ENCODE measurements around the gene TGFA.

TGFA gene

GRCh38 chr2:70556608-70557007 is 3.0 kb upstream of the TGFA start:
- H3K27me3 ChIP-seq (ENCODE audit: insufficient read depth, low read length, poor library complexity, severe bottlenecking): no peaks in the 10 kb centered on the region
- peaks cover 8% of the 10 kb centered on the region; the same call in 1 of the 2 replicates for H3F3A ChIP-seq (ENCODE audit: low read depth)
- no peaks in the 10 kb centered on the region for H3K9me3 ChIP-seq (ENCODE audit: insufficient read depth, low read depth, low read length)
- no peak overlapping the region for H3K9ac ChIP-seq (ENCODE audit: low read depth, low read length, poor library complexity, severe bottlenecking)
- no peaks in the 10 kb centered on the region for H3K36me3 ChIP-seq (ENCODE audit: insufficient read depth, low read length)
- 0 out of 2 replicates have a peak, but pooled peaks cover 6% of the 10 kb centered on the region for H3K79me2 ChIP-seq (ENCODE audit: insufficient read depth, low read length)
- no peak overlapping the region for H3K4me2 ChIP-seq (ENCODE audit: low read depth, low read length, poor library complexity, severe bottlenecking)
- TF ChIP-seq CTCF (conservative IDR thresholded peaks at IDR 0.05; ENCODE audit: low read length) (no peak), EZH2phosphoT487 (IDR thresholded peaks at IDR 0.05; ENCODE audit: borderline replicate concordance) (no peak)
- no peak overlapping the region for H3K4me3 ChIP-seq (ENCODE audit: low read length, poor library complexity, severe bottlenecking)
- no peaks in the 10 kb centered on the region for H4K20me1 ChIP-seq (ENCODE audit: insufficient read depth, low read length, poor library complexity, severe bottlenecking)
- no peak overlapping the region for H2AFZ ChIP-seq (ENCODE audit: low read length)
- peaks cover 43% of the 10 kb centered on the region for H3K4me1 ChIP-seq (ENCODE audit: insufficient read depth, low read length, poor library complexity, severe bottlenecking)
- H3K9me2 ChIP-seq (replicated peaks; ENCODE audit: low read depth, low read length): no peaks in the 10 kb centered on the region

DNA sequence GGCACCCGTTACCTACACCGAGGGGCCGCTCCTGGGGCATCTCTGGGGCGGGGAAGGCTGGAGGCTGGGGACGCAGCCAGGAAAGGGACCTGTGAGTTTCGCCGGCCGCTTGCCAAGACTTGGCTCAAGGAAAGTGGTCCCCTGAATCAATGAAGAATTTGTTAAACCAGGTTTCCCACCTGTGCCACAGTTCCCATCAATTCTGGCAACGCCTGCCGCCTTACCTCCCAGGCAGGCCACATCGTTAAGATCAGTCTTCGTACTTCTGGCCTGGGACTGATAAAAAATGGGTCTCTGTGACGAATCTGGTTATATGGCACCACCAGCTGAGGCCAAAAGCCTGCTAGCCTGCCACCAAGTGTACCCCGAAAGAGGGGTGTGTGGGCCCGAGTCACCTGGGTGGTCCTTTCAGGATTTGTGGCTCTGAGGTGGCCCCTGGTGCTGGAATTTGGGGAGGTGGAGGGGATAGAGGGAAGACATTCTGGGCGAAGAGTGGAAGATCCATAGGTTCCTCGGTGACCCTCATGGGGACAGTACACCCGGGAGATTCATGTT is 789 bp upstream of the TGFA start:
- peak overlapping the region; percentile 73 for H3K9ac ChIP-seq (ENCODE audit: low read depth, low read length, poor library complexity, severe bottlenecking)
- H3K4me3 ChIP-seq (ENCODE audit: low read length, poor library complexity, severe bottlenecking): peak overlapping the region; percentile 90

DNA sequence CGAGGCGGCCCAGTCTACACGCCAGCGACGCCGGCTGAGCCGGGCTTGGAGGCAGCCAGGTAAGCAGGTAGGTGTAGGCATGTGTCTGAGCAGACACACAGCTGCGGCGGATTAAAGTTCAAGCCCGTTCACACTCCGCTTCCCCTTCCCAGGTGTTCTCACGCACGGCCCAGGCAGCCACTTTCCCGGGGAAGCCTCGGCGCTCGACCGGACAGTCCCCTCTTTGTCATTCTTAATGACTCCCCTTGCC is 367 bp downstream of the TGFA start:
- H3K9me3 ChIP-seq (ENCODE audit: insufficient read depth, low read depth, low read length): no peaks in the 10 kb centered on the region
- H3K79me2 ChIP-seq (ENCODE audit: insufficient read depth, low read length): 0 out of 2 replicates have a peak, but pooled peaks cover 6% of the 10 kb centered on the region
- H3K9me2 ChIP-seq (replicated peaks; ENCODE audit: low read depth, low read length): no peaks in the 10 kb centered on the region
- no peaks in the 10 kb centered on the region for H4K20me1 ChIP-seq (ENCODE audit: insufficient read depth, low read length, poor library complexity, severe bottlenecking)
- no peaks in the 10 kb centered on the region for H3K27me3 ChIP-seq (ENCODE audit: insufficient read depth, low read length, poor library complexity, severe bottlenecking)
- peak overlapping the region; percentile 73 for H3K9ac ChIP-seq (ENCODE audit: low read depth, low read length, poor library complexity, severe bottlenecking)
- H3K4me1 ChIP-seq (ENCODE audit: insufficient read depth, low read length, poor library complexity, severe bottlenecking): peaks cover 40% of the 10 kb centered on the region
- no peaks in the 10 kb centered on the region for H3K36me3 ChIP-seq (ENCODE audit: insufficient read depth, low read length)
- H3K4me2 ChIP-seq (ENCODE audit: low read depth, low read length, poor library complexity, severe bottlenecking): peak overlapping the region; percentile 86
- H2AFZ ChIP-seq (ENCODE audit: low read length): peak overlapping the region; percentile 74
- H3F3A ChIP-seq (ENCODE audit: low read depth): peaks cover 10% of the 10 kb centered on the region; the same call in 1 of the 2 replicates
- no peak for TF ChIP-seq CTCF (conservative IDR thresholded peaks at IDR 0.05; ENCODE audit: low read length)
- TF ChIP-seq EZH2phosphoT487 (IDR thresholded peaks at IDR 0.05; ENCODE audit: borderline replicate concordance): no peak
- peak overlapping the region; percentile 90 for H3K4me3 ChIP-seq (ENCODE audit: low read length, poor library complexity, severe bottlenecking)

More for the DNA sequence above, 789 bp upstream of the TGFA start:
- Histone ChIP-seq H3K27me3 (ENCODE audit: insufficient read depth, low read length, poor library complexity, severe bottlenecking) (no peaks in the 10 kb centered on the region), H3K79me2 (ENCODE audit: insufficient read depth, low read length) (0 out of 2 replicates have a peak, but pooled peaks cover 6% of the 10 kb centered on the region), H3K4me1 (ENCODE audit: insufficient read depth, low read length, poor library complexity, severe bottlenecking) (peaks cover 44% of the 10 kb centered on the region), H3K4me2 (ENCODE audit: low read depth, low read length, poor library complexity, severe bottlenecking) (peak overlapping the region; percentile 86), H2AFZ (ENCODE audit: low read length) (peak overlapping the region; percentile 74), H3F3A (ENCODE audit: low read depth) (peaks cover 10% of the 10 kb centered on the region; the same call in 1 of the 2 replicates), H4K20me1 (ENCODE audit: insufficient read depth, low read length, poor library complexity, severe bottlenecking) (no peaks in the 10 kb centered on the region), H3K9me2 (replicated peaks; ENCODE audit: low read depth, low read length) (no peaks in the 10 kb centered on the region), H3K9me3 (ENCODE audit: insufficient read depth, low read depth, low read length) (no peaks in the 10 kb centered on the region), H3K36me3 (ENCODE audit: insufficient read depth, low read length) (no peaks in the 10 kb centered on the region)
- no peak for TF ChIP-seq EZH2phosphoT487 (IDR thresholded peaks at IDR 0.05; ENCODE audit: borderline replicate concordance)
- TF ChIP-seq CTCF (conservative IDR thresholded peaks at IDR 0.05; ENCODE audit: low read length): no peak
